Measurements from ENCODE around the gene AKAP6.

AKAP6 gene

GRCh38 chr14:32620724-32621123, 291.6 kb downstream of the AKAP6 start:
- no peak for DNase-seq (ENCODE audit: low spot score)

DNA sequence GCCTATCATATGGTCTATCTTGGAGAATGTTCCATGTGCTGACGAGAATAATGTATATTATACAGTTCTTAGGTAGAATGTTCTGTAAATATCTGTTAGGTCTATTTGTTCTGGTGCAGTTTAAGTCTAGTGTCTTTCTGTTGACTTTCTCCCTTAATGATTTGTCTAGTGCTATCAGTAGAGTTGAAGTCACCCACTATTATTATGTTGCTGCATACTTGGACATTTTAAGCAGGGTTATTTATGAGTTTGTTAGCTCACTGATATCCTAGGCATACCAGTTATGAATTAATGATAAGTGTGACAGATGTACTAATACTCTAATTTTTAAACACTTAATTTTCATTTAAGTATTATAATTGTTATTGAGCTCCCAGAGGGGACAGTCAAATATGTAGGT, 292.5 kb downstream of the AKAP6 start:
- DNase-seq (ENCODE audit: low spot score): no peak

DNA sequence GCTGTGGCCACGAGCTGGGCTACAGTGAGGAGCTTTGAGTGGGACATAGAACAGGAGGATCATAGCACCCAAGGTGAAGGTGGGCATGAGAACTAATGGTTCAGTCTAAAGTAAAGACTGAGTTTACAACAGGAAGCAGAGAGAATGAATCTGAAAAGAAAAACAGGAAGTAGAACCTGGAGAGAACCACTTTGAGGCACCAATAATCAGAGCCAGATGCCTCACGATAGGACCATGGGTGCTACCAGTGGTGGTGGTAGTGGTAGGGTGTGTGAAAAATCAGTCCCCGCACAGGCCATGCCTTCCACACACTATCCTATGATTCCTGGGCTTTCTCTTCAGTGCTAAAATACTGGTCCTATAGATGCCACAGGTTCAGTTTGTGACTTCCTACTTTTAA, 293.6 kb downstream of the AKAP6 start:
- DNase-seq (ENCODE audit: low spot score): no peak

- no peak for DNase-seq (ENCODE audit: low spot score)
Measured at GRCh38 chr14:32623300-32624093, 294.4 kb downstream of the AKAP6 start.

- no peak for DNase-seq (ENCODE audit: low spot score)
Measured at GRCh38 chr14:32625211-32625610, 296.1 kb downstream of the AKAP6 start.

- DNase-seq (ENCODE audit: low spot score): no peak
Measured at GRCh38 chr14:32627545-32628298, 298.6 kb downstream of the AKAP6 start.

DNA sequence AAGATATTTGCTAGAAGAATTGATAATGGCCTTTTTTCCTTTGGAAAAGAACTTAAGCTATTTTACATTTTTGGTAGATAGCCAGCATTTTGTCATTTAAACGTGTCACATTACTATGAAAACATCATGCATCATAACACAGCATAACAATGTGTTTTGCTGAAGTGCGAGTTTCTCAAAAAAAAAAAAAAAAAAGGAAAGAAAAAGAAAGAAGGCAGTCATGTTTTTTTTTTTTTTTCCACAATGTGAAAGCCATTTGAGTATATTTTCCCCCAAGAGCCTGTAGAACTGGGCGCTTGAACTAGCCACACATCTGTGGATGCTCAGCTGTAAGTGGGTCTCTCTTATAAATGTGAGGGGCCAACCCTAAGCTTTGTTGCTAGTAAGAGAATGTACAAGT, 300.1 kb downstream of the AKAP6 start:
- DNase-seq (ENCODE audit: low spot score): no peak

GRCh38 chr14:32630701-32631100, 301.6 kb downstream of the AKAP6 start:
- DNase-seq (ENCODE audit: low spot score): no peak

DNA sequence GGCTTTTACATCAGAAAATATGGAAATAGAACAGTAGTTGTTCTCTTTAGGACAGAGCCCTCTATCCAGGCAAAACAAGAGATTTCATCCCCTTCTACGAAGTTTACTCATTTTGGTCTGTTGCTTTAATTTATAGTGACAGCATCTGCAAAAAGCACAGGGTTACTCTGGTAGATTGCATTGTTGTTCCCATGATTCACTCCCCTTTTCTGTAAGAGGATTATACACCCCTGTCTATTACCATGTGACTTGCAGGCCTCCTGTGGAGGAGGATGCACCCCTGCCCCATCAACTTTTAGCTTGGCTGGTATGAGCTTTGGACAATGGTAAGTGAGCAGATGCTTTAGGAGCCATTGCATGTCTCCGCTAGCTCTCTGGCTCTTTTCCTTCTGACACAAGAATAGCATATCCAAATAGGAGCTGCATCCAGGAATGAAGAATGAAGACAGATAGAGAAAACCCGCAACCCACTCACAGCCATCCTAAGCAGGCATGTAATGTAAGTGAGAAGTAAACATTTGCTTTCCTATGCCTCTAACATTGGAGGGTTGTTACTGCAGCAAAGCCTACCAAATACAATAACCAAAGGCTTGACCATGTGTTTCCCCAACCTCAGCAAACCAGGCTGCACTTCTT, 304.2 kb downstream of the AKAP6 start:
- no peak for DNase-seq (ENCODE audit: low spot score)

DNA sequence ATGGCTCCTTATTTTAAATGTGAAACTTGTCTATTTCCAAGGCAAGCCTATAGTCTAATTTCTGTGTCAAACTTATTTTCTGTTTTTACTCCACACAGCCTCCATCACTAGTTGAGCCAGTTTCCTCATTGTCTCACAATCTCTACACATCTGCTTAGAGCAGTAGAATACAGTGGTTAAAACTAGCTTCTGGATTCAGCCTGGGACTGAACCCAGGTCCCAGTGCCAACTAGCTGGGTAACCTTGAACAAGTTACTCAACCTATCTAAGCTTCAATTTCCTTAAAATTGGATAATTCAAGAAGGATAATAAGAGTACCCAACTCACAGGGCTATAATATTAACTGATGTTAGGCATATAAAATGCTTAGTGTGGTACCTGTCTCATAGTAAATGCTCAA, 304.8 kb downstream of the AKAP6 start:
- DNase-seq (ENCODE audit: low spot score): no peak

DNA sequence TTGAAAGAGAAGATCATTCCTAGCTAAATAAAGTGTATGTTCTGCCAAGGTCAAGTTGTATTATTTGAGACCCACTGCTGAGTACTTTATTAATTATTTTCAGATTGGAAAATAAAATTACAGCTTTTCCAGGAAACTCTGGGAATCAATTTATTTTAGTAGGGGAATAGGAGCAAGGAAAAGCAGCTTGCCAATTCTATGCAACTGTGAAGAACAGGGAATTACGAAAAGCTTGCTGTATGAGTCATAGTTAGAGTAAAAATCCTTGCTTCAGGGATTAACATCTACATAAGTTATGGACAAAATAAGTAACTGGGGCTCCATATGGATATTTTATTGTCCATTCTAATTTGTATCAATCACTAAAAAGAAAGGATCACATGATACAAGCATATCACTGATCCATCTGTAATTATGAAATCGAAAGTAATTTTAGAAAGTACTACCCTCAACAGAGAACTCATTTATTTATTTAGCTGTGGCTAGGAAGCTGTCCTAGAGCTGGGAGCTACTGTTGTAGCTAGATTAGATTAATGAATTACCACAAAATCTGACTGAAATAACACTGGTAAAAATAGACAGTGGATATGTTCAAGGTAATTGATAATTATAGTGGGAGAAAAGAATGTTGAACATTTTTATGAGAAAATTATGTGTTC, 306.1 kb downstream of the AKAP6 start:
- no peak for DNase-seq (ENCODE audit: low spot score)

DNA sequence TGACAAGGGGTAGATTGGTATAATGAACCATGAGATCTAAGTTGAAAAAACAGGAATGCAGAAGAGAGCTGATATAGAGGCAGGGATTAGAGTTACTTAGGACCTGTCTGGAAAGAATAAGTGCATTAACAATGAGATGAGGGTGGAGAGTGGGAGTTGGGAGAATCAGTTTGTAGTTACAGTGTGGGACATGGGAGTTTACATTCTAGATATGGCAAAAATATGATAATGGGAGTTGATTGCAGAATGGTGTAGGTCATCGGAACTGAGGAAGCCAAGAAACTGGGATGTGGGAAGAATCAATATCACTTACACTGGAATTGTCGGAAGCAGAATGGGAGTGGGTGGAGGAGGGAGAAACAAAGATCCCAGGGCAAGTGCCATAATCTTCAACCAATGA, 308.5 kb downstream of the AKAP6 start:
- no peak for DNase-seq (ENCODE audit: low spot score)

DNA sequence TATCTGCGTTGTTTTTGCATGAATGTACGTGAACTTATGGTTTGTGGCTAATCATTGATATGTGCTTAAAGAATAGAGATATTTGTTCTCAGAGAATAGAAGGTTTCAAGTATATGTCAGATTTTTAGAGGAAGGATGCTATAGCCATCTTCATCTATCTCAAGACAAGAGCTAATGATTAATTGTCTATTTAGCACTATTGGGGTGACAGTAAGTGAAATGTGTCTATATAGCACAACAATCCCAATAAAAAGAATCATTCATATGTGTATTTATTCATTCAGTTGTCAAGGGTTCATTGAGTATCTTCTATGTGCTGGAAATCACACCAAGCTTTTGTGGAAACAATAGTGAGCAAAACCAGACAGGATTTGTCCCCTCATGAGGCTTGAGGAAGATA, 310.1 kb downstream of the AKAP6 start:
- DNase-seq (ENCODE audit: low spot score): no peak

DNA sequence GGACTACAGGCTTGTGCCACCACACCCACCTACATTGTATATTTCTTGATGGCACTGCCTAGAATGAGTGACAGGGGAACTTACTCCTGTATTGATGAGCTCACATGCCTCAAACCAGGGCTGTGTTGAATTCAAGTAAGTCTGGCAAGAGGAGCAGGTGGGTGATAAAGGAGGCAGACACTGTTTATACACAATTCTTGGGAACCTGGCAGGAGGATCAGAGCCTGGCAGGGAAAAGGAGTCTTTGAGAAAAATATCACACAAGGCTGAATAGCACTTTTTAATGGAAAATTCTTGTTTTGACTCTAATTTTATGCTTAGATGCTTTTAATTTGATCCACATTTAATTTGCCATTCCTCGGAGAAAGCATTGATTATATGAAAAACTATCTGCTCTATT, 316.5 kb downstream of the AKAP6 start:
- no peak for DNase-seq (ENCODE audit: low spot score)

DNA sequence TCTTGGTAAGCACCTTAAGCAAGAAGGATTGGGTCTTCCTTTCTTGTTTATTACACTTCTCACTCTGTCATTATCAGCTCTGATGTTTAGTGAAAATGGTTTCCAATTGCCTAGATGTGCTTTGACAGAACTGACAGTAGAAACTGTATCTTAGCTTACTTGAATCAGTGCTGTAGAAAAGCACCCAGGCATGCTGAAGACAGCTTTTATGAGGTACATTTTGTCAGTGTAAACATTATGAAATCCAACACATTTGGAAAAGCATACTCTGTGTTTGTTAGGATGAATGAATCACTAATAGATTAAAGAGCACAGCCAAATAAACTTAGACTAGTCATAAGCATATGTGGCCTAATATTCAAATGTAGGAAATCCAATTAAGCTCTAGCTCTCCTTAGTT, 319.3 kb downstream of the AKAP6 start:
- DNase-seq (ENCODE audit: low spot score): no peak

DNA sequence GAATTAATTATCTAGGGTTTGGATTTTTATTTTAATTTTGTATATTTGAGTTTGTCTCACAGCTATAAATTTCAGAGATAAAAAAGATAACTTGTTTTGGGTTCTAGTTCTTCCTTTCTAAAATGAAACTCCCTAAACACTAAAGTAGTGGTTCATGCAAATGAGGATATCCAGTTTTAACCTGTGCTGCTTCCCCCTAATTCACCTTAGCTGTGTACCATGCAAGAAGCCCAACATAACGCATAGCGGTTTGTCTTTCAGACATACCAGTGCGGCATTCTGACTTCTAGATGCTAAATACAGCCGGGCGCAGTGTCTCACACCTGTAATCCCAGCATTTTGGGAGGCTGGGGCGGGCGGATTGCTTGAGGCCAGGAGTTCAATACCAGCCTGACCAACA, 320.9 kb downstream of the AKAP6 start:
- DNase-seq (ENCODE audit: low spot score): no peak

DNA sequence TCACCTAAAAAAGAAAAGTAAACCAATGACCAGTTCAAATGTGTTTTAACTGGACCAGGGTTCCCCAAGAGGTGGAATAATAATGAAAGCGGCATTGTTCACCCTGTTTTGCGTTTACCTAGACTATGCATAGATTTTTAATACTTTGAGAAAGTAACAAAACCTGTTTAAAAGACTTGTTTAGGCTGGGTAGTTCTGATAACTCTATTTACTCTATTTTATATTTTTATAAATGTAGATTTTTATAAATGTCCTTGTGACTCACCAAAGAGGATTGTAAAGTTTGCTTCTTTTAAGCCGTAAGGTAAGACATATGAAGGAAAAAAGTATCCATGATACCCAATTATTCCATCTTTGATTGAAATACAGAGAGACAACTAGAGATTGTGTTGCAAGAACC, 321.6 kb downstream of the AKAP6 start:
- no peak for DNase-seq (ENCODE audit: low spot score)

- DNase-seq (ENCODE audit: low spot score): no peak
Measured at GRCh38 chr14:32654106-32654505, 325.0 kb downstream of the AKAP6 start.

- no peak for DNase-seq (ENCODE audit: low spot score)
Measured at GRCh38 chr14:32656601-32657000, 327.5 kb downstream of the AKAP6 start.

GRCh38 chr14:32657081-32657480, 328.0 kb downstream of the AKAP6 start:
- DNase-seq (ENCODE audit: low spot score): peak; percentile 38

DNA sequence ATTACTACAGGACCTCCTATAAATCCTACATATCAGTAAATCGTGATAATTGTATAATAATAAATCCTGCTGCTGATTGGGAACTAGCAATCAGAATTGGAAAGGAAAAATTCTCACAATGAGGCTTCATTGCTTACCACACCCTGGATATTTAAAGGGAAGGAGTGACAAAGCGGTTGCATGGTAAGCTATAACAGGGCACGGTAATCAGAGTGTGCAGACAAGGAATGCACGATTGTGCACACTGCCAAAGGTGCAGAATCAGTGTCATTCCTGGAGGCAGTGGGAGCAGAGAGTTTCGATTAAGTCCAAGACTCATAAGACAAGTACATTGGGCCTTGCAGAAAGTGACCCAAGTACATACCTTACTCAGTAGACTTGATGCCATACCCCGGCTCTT, 332.1 kb downstream of the AKAP6 start:
- no peak for DNase-seq (ENCODE audit: low spot score)

- DNase-seq (ENCODE audit: low spot score): no peak
Measured at GRCh38 chr14:32662211-32662610, 333.1 kb downstream of the AKAP6 start.

GRCh38 chr14:32666308-32666707, 337.2 kb downstream of the AKAP6 start:
- DNase-seq (ENCODE audit: low spot score): no peak
